Measurements from ENCODE around the gene PON2. TPM values are rescaled to one million over a fixed set of nuclear protein-coding genes. Genes with fewer than 3 reads are reported as not detected.

Gene PON2
- total and polyA plus RNA-seq, 2 donors (not counting 1 experiment from before 2014, with no cell fraction given) = 72.8 to 140 TPM

DNA sequence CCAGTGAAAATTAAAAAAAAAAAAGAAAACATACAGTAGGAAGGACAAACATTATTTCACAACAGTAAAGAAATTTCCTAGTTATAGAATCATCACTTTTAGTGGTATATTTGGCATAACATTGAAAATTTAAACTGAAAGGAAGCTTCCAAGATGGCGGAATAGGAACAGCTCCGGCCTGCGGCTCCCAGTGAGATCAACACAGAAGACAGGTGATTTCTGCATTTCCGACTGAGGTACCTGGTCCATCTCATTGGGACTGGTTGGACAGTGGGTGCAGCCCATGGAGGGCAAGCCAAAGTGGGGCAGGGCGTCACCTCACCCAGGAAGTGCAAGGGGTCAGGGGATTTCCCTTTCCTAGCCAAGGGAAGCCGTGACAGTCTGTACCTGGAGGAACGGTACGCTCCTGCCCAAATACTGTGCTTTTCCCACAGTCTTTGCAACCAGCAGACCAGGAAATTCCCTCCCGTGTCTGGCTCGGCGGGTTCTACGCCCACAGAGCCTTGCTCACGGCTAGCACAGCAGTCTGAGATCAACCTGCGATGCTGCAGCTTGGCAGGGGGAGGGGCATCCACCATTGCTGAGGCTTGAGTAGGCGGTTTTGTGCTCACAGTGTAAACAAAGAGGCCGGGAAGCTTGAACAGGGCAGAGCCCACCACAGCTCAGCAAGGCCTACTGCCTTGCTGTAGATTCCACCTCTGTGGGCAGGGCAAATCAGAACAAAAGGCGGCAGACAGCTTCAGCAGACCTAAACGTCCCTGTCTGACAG lies 58.0 kb downstream of the PON2 start:
- H3K9me3 ChIP-seq (ENCODE audit: control insufficient read depth, insufficient read depth, low read depth, low read length) = no peaks in the 10 kb centered on the region
- no peaks in the 10 kb centered on the region for H4K20me1 ChIP-seq (ENCODE audit: control insufficient read depth, extremely low read depth, insufficient read depth, low read length)
- no peak overlapping the region for H2AFZ ChIP-seq (ENCODE audit: low read length)
- no peak for TF ChIP-seq EZH2 (IDR thresholded peaks at IDR 0.05; ENCODE audit: low read length, missing control alignments)
- TF ChIP-seq, protein P1, sequence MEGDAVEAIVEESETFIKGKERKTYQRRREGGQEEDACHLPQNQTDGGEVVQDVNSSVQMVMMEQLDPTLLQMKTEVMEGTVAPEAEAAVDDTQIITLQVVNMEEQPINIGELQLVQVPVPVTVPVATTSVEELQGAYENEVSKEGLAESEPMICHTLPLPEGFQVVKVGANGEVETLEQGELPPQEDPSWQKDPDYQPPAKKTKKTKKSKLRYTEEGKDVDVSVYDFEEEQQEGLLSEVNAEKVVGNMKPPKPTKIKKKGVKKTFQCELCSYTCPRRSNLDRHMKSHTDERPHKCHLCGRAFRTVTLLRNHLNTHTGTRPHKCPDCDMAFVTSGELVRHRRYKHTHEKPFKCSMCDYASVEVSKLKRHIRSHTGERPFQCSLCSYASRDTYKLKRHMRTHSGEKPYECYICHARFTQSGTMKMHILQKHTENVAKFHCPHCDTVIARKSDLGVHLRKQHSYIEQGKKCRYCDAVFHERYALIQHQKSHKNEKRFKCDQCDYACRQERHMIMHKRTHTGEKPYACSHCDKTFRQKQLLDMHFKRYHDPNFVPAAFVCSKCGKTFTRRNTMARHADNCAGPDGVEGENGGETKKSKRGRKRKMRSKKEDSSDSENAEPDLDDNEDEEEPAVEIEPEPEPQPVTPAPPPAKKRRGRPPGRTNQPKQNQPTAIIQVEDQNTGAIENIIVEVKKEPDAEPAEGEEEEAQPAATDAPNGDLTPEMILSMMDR (conservative IDR thresholded peaks at IDR 0.05 in 1 of 2, IDR thresholded peaks at IDR 0.05 in 1 of 2; ENCODE audit: low read depth in 1 of 2, low read length in 2 of 2) = no peak
- no peak overlapping the region for H3K4me3 ChIP-seq (replicated peaks in 1 of 4; ENCODE audit: control extremely low read depth in 1 of 4, insufficient read depth in 1 of 4, low read depth in 3 of 4, low read length in 4 of 4)
- H3K27me3 ChIP-seq (ENCODE audit: control insufficient read depth, insufficient read depth, low read length) = no peaks in the 10 kb centered on the region
- H3K4me2 ChIP-seq (ENCODE audit: extremely low read depth, insufficient read depth, low read length) = no peak overlapping the region
- H3K9ac ChIP-seq (ENCODE audit: insufficient read depth, low read length) = no peak overlapping the region
- no peak for DNase-seq (ENCODE audit: low read depth in 2 of 2)
- H3K36me3 ChIP-seq (ENCODE audit: control insufficient read depth, insufficient read depth, low read length) = no peaks in the 10 kb centered on the region
- no peaks in the 10 kb centered on the region for H3K79me2 ChIP-seq (ENCODE audit: control insufficient read depth, insufficient read depth, low read length)
- no peak overlapping the region for H3K27ac ChIP-seq (ENCODE audit: insufficient read depth, low read length)
- H3K4me1 ChIP-seq (ENCODE audit: control insufficient read depth, extremely low read depth, insufficient read depth, low read length) = no peaks in the 10 kb centered on the region

DNA sequence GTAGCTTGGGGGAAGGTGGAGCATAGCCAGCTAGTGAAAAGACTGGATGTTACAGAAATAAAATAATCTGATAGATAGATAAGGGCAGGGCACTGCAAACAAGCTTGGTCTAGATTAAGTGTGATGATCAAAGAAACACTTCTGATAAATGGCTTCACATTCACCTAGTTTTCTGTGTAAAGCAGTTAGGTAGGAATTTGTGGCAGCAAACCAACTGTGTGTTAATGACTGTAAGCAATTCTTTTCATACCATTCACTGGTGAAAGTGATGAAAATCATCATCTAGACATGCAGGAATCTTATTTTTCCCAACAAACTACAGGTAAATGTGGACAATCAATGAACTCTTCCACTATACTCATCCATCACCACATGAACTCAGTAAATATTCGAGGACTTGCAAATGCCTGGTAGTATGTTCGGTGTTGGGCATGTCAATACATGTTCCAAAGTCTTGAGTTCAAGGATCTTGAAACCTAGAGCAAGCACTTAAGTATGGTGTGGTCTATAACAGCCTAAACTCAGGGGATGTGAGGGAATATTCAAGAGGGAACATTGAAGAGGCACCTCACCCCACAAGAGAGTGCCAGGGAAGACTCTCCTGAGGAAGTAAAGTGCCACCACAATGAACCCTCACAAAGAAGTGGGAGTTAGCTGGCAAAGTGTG lies 59.1 kb downstream of the PON2 start:
- no peak overlapping the region for H2AFZ ChIP-seq (ENCODE audit: low read length)
- no peak overlapping the region for H3K9ac ChIP-seq (ENCODE audit: insufficient read depth, low read length)
- no peaks in the 10 kb centered on the region for H3K79me2 ChIP-seq (ENCODE audit: control insufficient read depth, insufficient read depth, low read length)
- H3K4me2 ChIP-seq (ENCODE audit: extremely low read depth, insufficient read depth, low read length) = no peak overlapping the region
- TF ChIP-seq EZH2 (IDR thresholded peaks at IDR 0.05; ENCODE audit: low read length, missing control alignments) = no peak
- TF ChIP-seq, protein P1 (conservative IDR thresholded peaks at IDR 0.05 in 1 of 2, IDR thresholded peaks at IDR 0.05 in 1 of 2; ENCODE audit: low read depth in 1 of 2, low read length in 2 of 2) = no peak
- peak in 1 of 2 donors; percentile 11 for DNase-seq (ENCODE audit: low read depth in 2 of 2)
- no peaks in the 10 kb centered on the region for H3K27me3 ChIP-seq (ENCODE audit: control insufficient read depth, insufficient read depth, low read length)
- H3K9me3 ChIP-seq (ENCODE audit: control insufficient read depth, insufficient read depth, low read depth, low read length) = no peaks in the 10 kb centered on the region
- no peaks in the 10 kb centered on the region for H3K36me3 ChIP-seq (ENCODE audit: control insufficient read depth, insufficient read depth, low read length)
- H3K4me1 ChIP-seq (ENCODE audit: control insufficient read depth, extremely low read depth, insufficient read depth, low read length) = no peaks in the 10 kb centered on the region
- no peaks in the 10 kb centered on the region for H4K20me1 ChIP-seq (ENCODE audit: control insufficient read depth, extremely low read depth, insufficient read depth, low read length)
- no peak overlapping the region for H3K27ac ChIP-seq (ENCODE audit: insufficient read depth, low read length)
- H3K4me3 ChIP-seq (replicated peaks in 1 of 4; ENCODE audit: control extremely low read depth in 1 of 4, insufficient read depth in 1 of 4, low read depth in 3 of 4, low read length in 4 of 4) = no peak overlapping the region

DNA sequence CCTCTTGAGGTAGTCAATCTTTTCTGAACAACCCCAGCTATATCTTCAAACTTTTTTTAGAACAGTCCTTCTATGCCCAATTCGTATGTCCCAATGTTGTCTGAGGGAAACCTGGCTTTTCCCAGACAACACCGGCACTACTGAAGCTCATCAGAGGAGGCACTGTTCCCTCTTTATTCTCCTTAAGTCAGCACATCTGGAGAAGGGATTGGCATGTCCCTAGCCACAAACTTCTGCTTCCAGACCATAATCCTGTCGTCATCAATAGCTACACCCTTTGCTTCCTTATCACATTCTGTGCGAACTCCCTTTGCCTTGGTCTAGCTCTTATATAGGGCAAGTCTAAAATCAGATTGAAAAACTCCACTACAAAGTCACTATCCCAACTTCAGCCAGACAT lies 61.5 kb downstream of the PON2 start:
- Histone ChIP-seq H3K79me2 (ENCODE audit: control insufficient read depth, insufficient read depth, low read length) (no peaks in the 10 kb centered on the region), H3K4me1 (ENCODE audit: control insufficient read depth, extremely low read depth, insufficient read depth, low read length) (no peaks in the 10 kb centered on the region), H3K27ac (ENCODE audit: insufficient read depth, low read length) (no peak overlapping the region), H3K27me3 (ENCODE audit: control insufficient read depth, insufficient read depth, low read length) (no peaks in the 10 kb centered on the region), H3K36me3 (ENCODE audit: control insufficient read depth, insufficient read depth, low read length) (no peaks in the 10 kb centered on the region), H3K4me3 (replicated peaks in 1 of 4; ENCODE audit: control extremely low read depth in 1 of 4, insufficient read depth in 1 of 4, low read depth in 3 of 4, low read length in 4 of 4) (no peak overlapping the region), H4K20me1 (ENCODE audit: control insufficient read depth, extremely low read depth, insufficient read depth, low read length) (no peaks in the 10 kb centered on the region), H3K4me2 (ENCODE audit: extremely low read depth, insufficient read depth, low read length) (no peak overlapping the region), H3K9ac (ENCODE audit: insufficient read depth, low read length) (no peak overlapping the region), H3K9me3 (ENCODE audit: control insufficient read depth, insufficient read depth, low read depth, low read length) (no peaks in the 10 kb centered on the region), H2AFZ (ENCODE audit: low read length) (no peak overlapping the region)
- DNase-seq (ENCODE audit: low read depth in 2 of 2) = no peak
- TF ChIP-seq, protein P1 (conservative IDR thresholded peaks at IDR 0.05 in 1 of 2, IDR thresholded peaks at IDR 0.05 in 1 of 2; ENCODE audit: low read depth in 1 of 2, low read length in 2 of 2) = no peak
- no peak for TF ChIP-seq EZH2 (IDR thresholded peaks at IDR 0.05; ENCODE audit: low read length, missing control alignments)
